Neural cell (in vitro differentiated cells): Measurements from ENCODE around the gene NRCAM.

Experiments
- EZH2 ChIP-seq: fragments of 200-600, 300-800 bp; shearing (Covaris generic), sonication (generic); IDR thresholded peaks from 2 replicates; pipeline ENCODE4 v1.6.1; 2014; ENCODE audit warnings: antibody characterized with exemption, low read length, borderline replicate concordance, mild to moderate bottlenecking; ENCODE audit not compliant: insufficient read depth, poor library complexity, severe bottlenecking
- MXI1 ChIP-seq: fragments of 450-650 bp; conservative IDR thresholded peaks from 2 replicates; pipeline ENCODE4 v1.6.1; 2014; ENCODE audit warnings: antibody characterized with exemption, mild to moderate bottlenecking; ENCODE audit not compliant: poor library complexity, severe bottlenecking
- POLR2AphosphoS5 ChIP-seq: IDR thresholded peaks from 2 replicates; pipeline ENCODE4 v1.6.1; 2012
- TF ChIP-seq, protein P1 (sequence below): fragments of 450-650 bp; IDR thresholded peaks from 2 replicates; pipeline ENCODE4 v1.5.1; 2014; ENCODE audit warnings: antibody characterized with exemption, mild to moderate bottlenecking, moderate library complexity; ENCODE audit not compliant: poor library complexity, severe bottlenecking
- TF ChIP-seq, protein P2 (sequence below): IDR thresholded peaks from 2 replicates; pipeline ENCODE4 v1.6.1; 2012; ENCODE audit warnings: borderline replicate concordance

DNA sequence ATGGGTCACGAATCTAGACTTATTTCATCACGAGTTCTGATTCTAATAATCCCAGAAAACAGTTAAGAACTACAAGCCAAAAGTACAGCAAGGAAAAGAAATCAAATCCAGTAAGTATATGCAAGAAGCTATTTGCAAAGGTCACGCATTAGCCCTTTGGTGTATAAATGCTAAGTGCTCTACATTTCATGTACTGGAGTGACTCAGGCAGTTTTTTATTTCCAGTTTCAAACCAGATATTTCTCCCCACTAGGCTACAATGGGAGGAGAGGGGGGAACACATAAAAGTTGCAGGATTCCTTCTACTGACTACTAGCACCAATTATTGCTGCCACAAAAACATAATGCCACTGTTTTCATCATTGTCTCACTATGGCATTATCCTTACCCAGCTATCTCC, 148.0 kb downstream of the NRCAM start:
- TF ChIP-seq, protein P1, sequence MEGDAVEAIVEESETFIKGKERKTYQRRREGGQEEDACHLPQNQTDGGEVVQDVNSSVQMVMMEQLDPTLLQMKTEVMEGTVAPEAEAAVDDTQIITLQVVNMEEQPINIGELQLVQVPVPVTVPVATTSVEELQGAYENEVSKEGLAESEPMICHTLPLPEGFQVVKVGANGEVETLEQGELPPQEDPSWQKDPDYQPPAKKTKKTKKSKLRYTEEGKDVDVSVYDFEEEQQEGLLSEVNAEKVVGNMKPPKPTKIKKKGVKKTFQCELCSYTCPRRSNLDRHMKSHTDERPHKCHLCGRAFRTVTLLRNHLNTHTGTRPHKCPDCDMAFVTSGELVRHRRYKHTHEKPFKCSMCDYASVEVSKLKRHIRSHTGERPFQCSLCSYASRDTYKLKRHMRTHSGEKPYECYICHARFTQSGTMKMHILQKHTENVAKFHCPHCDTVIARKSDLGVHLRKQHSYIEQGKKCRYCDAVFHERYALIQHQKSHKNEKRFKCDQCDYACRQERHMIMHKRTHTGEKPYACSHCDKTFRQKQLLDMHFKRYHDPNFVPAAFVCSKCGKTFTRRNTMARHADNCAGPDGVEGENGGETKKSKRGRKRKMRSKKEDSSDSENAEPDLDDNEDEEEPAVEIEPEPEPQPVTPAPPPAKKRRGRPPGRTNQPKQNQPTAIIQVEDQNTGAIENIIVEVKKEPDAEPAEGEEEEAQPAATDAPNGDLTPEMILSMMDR = no peak
- TF ChIP-seq, protein P2, sequence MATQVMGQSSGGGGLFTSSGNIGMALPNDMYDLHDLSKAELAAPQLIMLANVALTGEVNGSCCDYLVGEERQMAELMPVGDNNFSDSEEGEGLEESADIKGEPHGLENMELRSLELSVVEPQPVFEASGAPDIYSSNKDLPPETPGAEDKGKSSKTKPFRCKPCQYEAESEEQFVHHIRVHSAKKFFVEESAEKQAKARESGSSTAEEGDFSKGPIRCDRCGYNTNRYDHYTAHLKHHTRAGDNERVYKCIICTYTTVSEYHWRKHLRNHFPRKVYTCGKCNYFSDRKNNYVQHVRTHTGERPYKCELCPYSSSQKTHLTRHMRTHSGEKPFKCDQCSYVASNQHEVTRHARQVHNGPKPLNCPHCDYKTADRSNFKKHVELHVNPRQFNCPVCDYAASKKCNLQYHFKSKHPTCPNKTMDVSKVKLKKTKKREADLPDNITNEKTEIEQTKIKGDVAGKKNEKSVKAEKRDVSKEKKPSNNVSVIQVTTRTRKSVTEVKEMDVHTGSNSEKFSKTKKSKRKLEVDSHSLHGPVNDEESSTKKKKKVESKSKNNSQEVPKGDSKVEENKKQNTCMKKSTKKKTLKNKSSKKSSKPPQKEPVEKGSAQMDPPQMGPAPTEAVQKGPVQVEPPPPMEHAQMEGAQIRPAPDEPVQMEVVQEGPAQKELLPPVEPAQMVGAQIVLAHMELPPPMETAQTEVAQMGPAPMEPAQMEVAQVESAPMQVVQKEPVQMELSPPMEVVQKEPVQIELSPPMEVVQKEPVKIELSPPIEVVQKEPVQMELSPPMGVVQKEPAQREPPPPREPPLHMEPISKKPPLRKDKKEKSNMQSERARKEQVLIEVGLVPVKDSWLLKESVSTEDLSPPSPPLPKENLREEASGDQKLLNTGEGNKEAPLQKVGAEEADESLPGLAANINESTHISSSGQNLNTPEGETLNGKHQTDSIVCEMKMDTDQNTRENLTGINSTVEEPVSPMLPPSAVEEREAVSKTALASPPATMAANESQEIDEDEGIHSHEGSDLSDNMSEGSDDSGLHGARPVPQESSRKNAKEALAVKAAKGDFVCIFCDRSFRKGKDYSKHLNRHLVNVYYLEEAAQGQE = no peak
- no peak for TF ChIP-seq MXI1
- TF ChIP-seq EZH2 = no peak
- no peak for TF ChIP-seq POLR2AphosphoS5
